Sigmoid colon (tissue), 7 donors: ENCODE results near the gene STAMBPL1. TPM values are rescaled to one million over a fixed set of nuclear protein-coding genes. Genes with fewer than 3 reads are reported as not detected.

ENCODE experiments used
- DNase-seq: peaks from one replicate; pipeline ENCODE4 v3.0.0-alpha.2; 2019
- H3K27ac ChIP-seq, 4 donors: fragments of 200-600 bp; sonication (generic); one replicate each; pipeline ENCODE4 v1.5.1; 2016 to 2019; ENCODE audit warnings: mild to moderate bottlenecking in 1 of 4
- H3K27me3 ChIP-seq, 3 donors: fragments of 200-600 bp; sonication (generic); one replicate each; pipeline ENCODE4 v1.5.1; 2019; ENCODE audit warnings: mild to moderate bottlenecking in 1 of 3
- H3K36me3 ChIP-seq, 4 donors: fragments of 200-600 bp; sonication (generic); one replicate each; pipeline ENCODE4 v1.5.1; 2016 to 2019
- H3K4me1 ChIP-seq, 4 donors: fragments of 200-600 bp; sonication (generic); one replicate each; pipeline ENCODE4 v1.5.1; 2017 to 2019
- H3K4me3 ChIP-seq, 4 donors: fragments of 200-600 bp; sonication (generic); one replicate each; pipeline ENCODE4 v1.5.1; 2017 to 2019; ENCODE audit warnings: mild to moderate bottlenecking in 2 of 4, moderate library complexity in 1 of 4
- H3K9me3 ChIP-seq, 4 donors: fragments of 200-600 bp in 3 of 4; sonication (generic) in 3 of 4; one replicate each; pipeline versions ENCODE4 v1.5.1 to v1.6.1; 2013 to 2019
- CTCF ChIP-seq, 4 experiments: fragments of 450-650 bp in 3 of 4; fragments of 200-600 bp in 1 of 4; IDR thresholded peaks; one replicate each; pipeline ENCODE4 v1.5.1; 2016 to 2019; ENCODE audit warnings: antibody characterized with exemption in 4 of 4, mild to moderate bottlenecking in 3 of 4, moderate library complexity in 2 of 4
- EP300 ChIP-seq, 4 donors: sonication (generic); formaldehyde crosslinking; IDR thresholded peaks; one replicate each; pipeline ENCODE4 v1.6.1; 2017; ENCODE audit warnings: antibody characterized with exemption in 4 of 4
- POLR2A ChIP-seq, 2 donors: fragments of 450-650 bp; IDR thresholded peaks; one replicate each; pipeline ENCODE4 v1.6.1; 2016; ENCODE audit warnings: antibody characterized with exemption in 2 of 2, mild to moderate bottlenecking in 2 of 2, moderate library complexity in 2 of 2
- POLR2AphosphoS5 ChIP-seq, 4 donors: sonication (generic); formaldehyde crosslinking; IDR thresholded peaks; one replicate each; pipeline ENCODE4 v1.6.1; 2017; ENCODE audit warnings: antibody characterized with exemption in 4 of 4
- WGBS, 2 donors: extraction: QIAGEN DNeasy Blood & Tissue Kit; methylation state at CpG; one replicate each; pipeline ENCODE4 v1.1.7; 2013; 5-methylcytosine and 5-hydroxymethylcytosine counted together
- intact Hi-C: fragments of 100-400 bp; cut with DNase I; formaldehyde crosslinking; loops from one replicate; pipeline ENCODE4 v1.15.1; 2023
- polyA plus RNA-seq, 3 donors: library from polyadenylated mRNA; stranded (reverse); fragments of 200-250 nt; gene quantifications; one replicate each; pipeline ENCODE4 v1.2.3, GENCODE V29; 2013
- total RNA-seq, 4 donors: library from RNA; depleted of rRNA; stranded (reverse); fragments of >200 nt; gene quantifications; one replicate each; pipeline ENCODE4 v1.1.0, GENCODE V29; 2016
- donor health status: healthy with polysubstance abuse.
- donor health status: Bipolar disorder and iron deficiency.
- donor health status: healthy.

Gene STAMBPL1
- total and polyA plus RNA-seq, 7 donors, result 9.0 to 29.6 (median 11.0) TPM

GRCh38 chr10:88957381-88957780 is 77.3 kb downstream of the STAMBPL1 start:
- H3K36me3 ChIP-seq, result no peaks in the 10 kb centered on the region
- TF ChIP-seq POLR2A (IDR thresholded peaks at IDR 0.05) (no peak), POLR2AphosphoS5 (IDR thresholded peaks at IDR 0.05) (no peak), EP300 (IDR thresholded peaks at IDR 0.05) (no peak)
- no peak for DNase-seq
- no peaks in the 10 kb centered on the region for H3K9me3 ChIP-seq
- no peaks in the 10 kb centered on the region for H3K27me3 ChIP-seq
- no peak overlapping the region for H3K4me3 ChIP-seq
- peaks cover 0 to 31% (median 15%) of the 10 kb centered on the region in 4 donors for H3K4me1 ChIP-seq
- no peak overlapping the region for H3K27ac ChIP-seq
- intact Hi-C loops, result no loop called here
- 72 to 75% methylated on average over 1 of the region's 1 CpG for WGBS, 2 donors

- intact Hi-C loops, result no loop called here
- 98% methylated on average over 6 of the region's 6 CpGs for WGBS, 2 donors
Observed at GRCh38 chr10:88958721-88959120, 78.7 kb downstream of the STAMBPL1 start.

GRCh38 chr10:88960802-88961201 is 80.8 kb downstream of the STAMBPL1 start:
- Histone ChIP-seq H3K4me1 (peaks cover 0 to 13% (median 5%) of the 10 kb centered on the region in 4 donors), H3K27me3 (no peaks in the 10 kb centered on the region), H3K27ac (no peak overlapping the region), H3K9me3 (no peaks in the 10 kb centered on the region), H3K36me3 (no peaks in the 10 kb centered on the region), H3K4me3 (no peak overlapping the region)
- TF ChIP-seq POLR2A (IDR thresholded peaks at IDR 0.05) (no peak), EP300 (IDR thresholded peaks at IDR 0.05) (no peak), CTCF (IDR thresholded peaks at IDR 0.05) (no peak), POLR2AphosphoS5 (IDR thresholded peaks at IDR 0.05) (no peak)
- WGBS, 2 donors, result 91 to 94% methylated on average over 1 of the region's 1 CpG
- no peak for DNase-seq
- intact Hi-C loops, result no loop called here

More at GRCh38 chr10:88958721-88959120, 78.7 kb downstream of the STAMBPL1 start:
- Histone ChIP-seq H3K27me3 (no peaks in the 10 kb centered on the region), H3K36me3 (no peaks in the 10 kb centered on the region), H3K4me3 (no peak overlapping the region), H3K9me3 (no peaks in the 10 kb centered on the region), H3K4me1 (peaks cover 0 to 17% (median 5%) of the 10 kb centered on the region in 4 donors), H3K27ac (no peak overlapping the region)
- DNase-seq, result no peak
- no peak for TF ChIP-seq CTCF (IDR thresholded peaks at IDR 0.05)
- TF ChIP-seq POLR2AphosphoS5 (IDR thresholded peaks at IDR 0.05), result no peak
- TF ChIP-seq EP300 (IDR thresholded peaks at IDR 0.05), result no peak

GRCh38 chr10:88961266-88961665 is 81.2 kb downstream of the STAMBPL1 start:
- no peak overlapping the region for H3K4me3 ChIP-seq
- no peak for TF ChIP-seq EP300 (IDR thresholded peaks at IDR 0.05)
- no peak for TF ChIP-seq POLR2A (IDR thresholded peaks at IDR 0.05)
- TF ChIP-seq CTCF (IDR thresholded peaks at IDR 0.05), result no peak
- TF ChIP-seq POLR2AphosphoS5 (IDR thresholded peaks at IDR 0.05), result no peak
- DNase-seq, result no peak
- H3K27ac ChIP-seq, result no peak overlapping the region
- intact Hi-C loops, result no loop called here
- peaks cover 0 to 18% (median 9%) of the 10 kb centered on the region in 4 donors for H3K4me1 ChIP-seq
- no peaks in the 10 kb centered on the region for H3K36me3 ChIP-seq
- H3K27me3 ChIP-seq, result no peaks in the 10 kb centered on the region
- no peaks in the 10 kb centered on the region for H3K9me3 ChIP-seq

- DNase-seq, result no peak
- WGBS, 2 donors, result 58 to 83% methylated on average over 2 of the region's 2 CpGs
- TF ChIP-seq POLR2AphosphoS5 (IDR thresholded peaks at IDR 0.05) (no peak), POLR2A (IDR thresholded peaks at IDR 0.05) (no peak), EP300 (IDR thresholded peaks at IDR 0.05) (no peak), CTCF (IDR thresholded peaks at IDR 0.05) (no peak)
Observed at GRCh38 chr10:88962336-88962735, 82.3 kb downstream of the STAMBPL1 start.

More at GRCh38 chr10:88962336-88962735, 82.3 kb downstream of the STAMBPL1 start:
- H3K27me3 ChIP-seq, result no peaks in the 10 kb centered on the region
- H3K36me3 ChIP-seq, result no peaks in the 10 kb centered on the region
- peaks cover 0 to 29% (median 19%) of the 10 kb centered on the region in 4 donors for H3K4me1 ChIP-seq
- H3K9me3 ChIP-seq, result no peaks in the 10 kb centered on the region
- no peak overlapping the region for H3K4me3 ChIP-seq
- H3K27ac ChIP-seq, result no peak overlapping the region
- intact Hi-C loops, result no loop called here
